Body of pancreas (tissue), 4 donors: ENCODE measurements around the gene CMIP.

Experiments used
- CTCF ChIP-seq, 7 experiments: fragments of 450-650 bp in 4 of 7; fragments of 200-600 bp in 3 of 7; sonication (generic) in 3 of 7; IDR thresholded peaks; one replicate each; pipeline ENCODE4 v1.5.1; 2016 to 2019; ENCODE audit warnings: antibody characterized with exemption in 7 of 7
- POLR2A ChIP-seq, 3 donors: fragments of 450-650 bp; IDR thresholded peaks; one replicate each; pipeline ENCODE4 v1.6.1; 2016; ENCODE audit warnings: antibody characterized with exemption in 3 of 3, mild to moderate bottlenecking in 2 of 3

GRCh38 chr16:81421126-81421525 is 23.5 kb upstream of the CMIP start:
- no peak for TF ChIP-seq CTCF (IDR thresholded peaks at IDR 0.05)
- no peak for TF ChIP-seq POLR2A (IDR thresholded peaks at IDR 0.05)
